Fibroblast of lung (primary cell): ENCODE results near the gene TAF3.

ENCODE experiments used
- EZH2 ChIP-seq: IDR thresholded peaks from 2 replicates; pipeline ENCODE4 v1.5.1; 2012; ENCODE audit warnings: low read length, control low read depth, mild to moderate bottlenecking; ENCODE audit errors: missing control alignments
- TF ChIP-seq, protein P1 (sequence below), 2 donors: IDR thresholded peaks in 1 of 2; conservative IDR thresholded peaks in 1 of 2; 1 replicate in 1 of 2; 2 replicates in 1 of 2; pipeline ENCODE4 v1.5.1; 2011 to 2012; ENCODE audit warnings: low read length in 2 of 2, control low read depth in 1 of 2, inconsistent platforms in 1 of 2, low read depth in 1 of 2, mild to moderate bottlenecking in 1 of 2

DNA sequence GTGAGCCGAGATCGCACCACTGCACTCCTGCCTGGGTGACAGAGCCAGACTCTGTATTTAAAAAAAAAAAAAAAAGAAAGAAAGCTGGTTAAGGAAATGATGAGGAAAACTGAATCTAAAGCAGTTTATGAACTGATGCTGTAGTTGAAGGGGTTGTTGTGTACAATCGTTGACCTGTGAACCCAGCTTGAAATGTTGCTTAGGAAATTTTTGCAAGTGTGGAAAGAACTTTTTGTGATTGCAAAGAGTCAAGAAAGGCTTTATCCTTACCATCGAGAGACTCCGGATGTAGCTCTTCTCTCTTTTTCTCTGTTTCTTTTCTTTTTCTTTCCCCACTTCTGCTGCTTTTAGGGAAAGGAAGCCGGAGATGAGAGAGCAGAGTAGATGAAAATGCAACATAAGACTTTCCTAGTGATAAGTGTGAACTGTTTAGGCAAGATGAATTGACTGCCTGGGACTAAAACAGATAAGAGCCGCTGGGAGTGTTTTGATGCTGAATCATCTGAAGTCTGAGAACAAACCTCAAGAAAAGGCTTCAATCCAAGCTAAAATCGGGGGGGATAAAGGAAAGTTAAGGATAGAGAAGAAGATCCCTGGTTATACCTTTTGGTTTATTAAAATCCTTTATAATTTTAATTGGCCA, 69.0 kb downstream of the TAF3 start:
- TF ChIP-seq, protein P1, sequence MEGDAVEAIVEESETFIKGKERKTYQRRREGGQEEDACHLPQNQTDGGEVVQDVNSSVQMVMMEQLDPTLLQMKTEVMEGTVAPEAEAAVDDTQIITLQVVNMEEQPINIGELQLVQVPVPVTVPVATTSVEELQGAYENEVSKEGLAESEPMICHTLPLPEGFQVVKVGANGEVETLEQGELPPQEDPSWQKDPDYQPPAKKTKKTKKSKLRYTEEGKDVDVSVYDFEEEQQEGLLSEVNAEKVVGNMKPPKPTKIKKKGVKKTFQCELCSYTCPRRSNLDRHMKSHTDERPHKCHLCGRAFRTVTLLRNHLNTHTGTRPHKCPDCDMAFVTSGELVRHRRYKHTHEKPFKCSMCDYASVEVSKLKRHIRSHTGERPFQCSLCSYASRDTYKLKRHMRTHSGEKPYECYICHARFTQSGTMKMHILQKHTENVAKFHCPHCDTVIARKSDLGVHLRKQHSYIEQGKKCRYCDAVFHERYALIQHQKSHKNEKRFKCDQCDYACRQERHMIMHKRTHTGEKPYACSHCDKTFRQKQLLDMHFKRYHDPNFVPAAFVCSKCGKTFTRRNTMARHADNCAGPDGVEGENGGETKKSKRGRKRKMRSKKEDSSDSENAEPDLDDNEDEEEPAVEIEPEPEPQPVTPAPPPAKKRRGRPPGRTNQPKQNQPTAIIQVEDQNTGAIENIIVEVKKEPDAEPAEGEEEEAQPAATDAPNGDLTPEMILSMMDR (conservative IDR thresholded peaks at IDR 0.05 in 1 of 2, IDR thresholded peaks at IDR 0.05 in 1 of 2; ENCODE audit: low read depth in 1 of 2, low read length in 2 of 2), result no peak
- TF ChIP-seq EZH2, result no peak
